Lung (tissue), 12 donors: ENCODE results near the gene ASTL. TPM values are rescaled to one million over a fixed set of nuclear protein-coding genes. Genes with fewer than 3 reads are reported as not detected.

ENCODE experiments used
- ATAC-seq: fragments of 200-7000 bp; cut with Tn5 transposase; one replicate; pipeline ENCODE4 v1.9.1; 2020; ENCODE audit warnings: moderate number of reproducible peaks; ENCODE audit not compliant: insufficient read depth, low FRiP score
- DNase-seq, 3 donors: peaks; one replicate each; pipeline ENCODE4 v3.0.0-alpha.2; 2013 to 2017
- H3K27ac ChIP-seq, 2 donors: one replicate each; pipeline ENCODE4 v1.5.1; 2013; ENCODE audit warnings: mild to moderate bottlenecking in 2 of 2, moderate library complexity in 2 of 2, control low read depth in 1 of 2, inconsistent platforms in 1 of 2, low read depth in 1 of 2, low read length in 1 of 2
- H3K27me3 ChIP-seq, 3 donors: one replicate each; pipeline ENCODE4 v1.5.1; 2013; ENCODE audit warnings: low read length in 2 of 3; ENCODE audit not compliant: control insufficient read depth in 3 of 3, insufficient read depth in 3 of 3
- H3K36me3 ChIP-seq, 4 donors: one replicate each; pipeline ENCODE4 v1.5.1; 2013; ENCODE audit warnings: low read length in 4 of 4, mild to moderate bottlenecking in 1 of 4, moderate library complexity in 1 of 4; ENCODE audit not compliant: control insufficient read depth in 4 of 4, insufficient read depth in 4 of 4
- H3K4me1 ChIP-seq, 5 donors: one replicate each; pipeline ENCODE4 v1.5.1; 2013; ENCODE audit warnings: low read length in 5 of 5, mild to moderate bottlenecking in 2 of 5, moderate library complexity in 1 of 5; ENCODE audit not compliant: control insufficient read depth in 5 of 5, insufficient read depth in 5 of 5
- H3K4me3 ChIP-seq: one replicate; pipeline ENCODE4 v1.5.1; 2013; ENCODE audit warnings: mild to moderate bottlenecking, control low read depth, moderate library complexity
- H3K9ac ChIP-seq, 2 donors: one replicate each; pipeline ENCODE4 v1.5.1; 2013; ENCODE audit warnings: low read length in 2 of 2, control low read depth in 1 of 2; ENCODE audit not compliant: insufficient read depth in 1 of 2
- H3K9me3 ChIP-seq, 4 donors: one replicate each; pipeline ENCODE4 v1.5.1; 2013; ENCODE audit warnings: low read length in 3 of 4, mild to moderate bottlenecking in 1 of 4, moderate library complexity in 1 of 4; ENCODE audit not compliant: control insufficient read depth in 4 of 4, insufficient read depth in 3 of 4
- CTCF ChIP-seq: IDR thresholded peaks from 2 replicates; pipeline ENCODE4 v1.5.1; 2012; ENCODE audit warnings: mild to moderate bottlenecking; ENCODE audit errors: control extremely low read depth, extremely low read depth
- WGBS, 2 donors: extraction: QIAGEN DNeasy Blood & Tissue Kit; methylation state at CpG; one replicate each; pipeline ENCODE4 v1.1.7; 2013; 5-methylcytosine and 5-hydroxymethylcytosine counted together
- polyA plus RNA-seq, 2 donors: library from polyadenylated mRNA; stranded (reverse); fragments of 200-250 nt; gene quantifications; one replicate each; pipeline ENCODE4 v1.2.1, GENCODE V29; 2013
- total RNA-seq, 2 donors: library from RNA; depleted of rRNA in 1 of 2; stranded (reverse); fragments of >200 nt in 1 of 2; gene quantifications; one replicate each; pipeline ENCODE4 v1.2.1, GENCODE V29; 2014 to 2021
- donor health status: control.
- donor health status: control.
- donor health status: Bipolar disorder and iron deficiency.
- donor health status: healthy.
- donor health status: DM: yes; HTN: yes; CAD: no.

The ASTL gene
- total and polyA plus RNA-seq, 4 donors = 0.14 to 0.34 TPM; not detected in 2

DNA sequence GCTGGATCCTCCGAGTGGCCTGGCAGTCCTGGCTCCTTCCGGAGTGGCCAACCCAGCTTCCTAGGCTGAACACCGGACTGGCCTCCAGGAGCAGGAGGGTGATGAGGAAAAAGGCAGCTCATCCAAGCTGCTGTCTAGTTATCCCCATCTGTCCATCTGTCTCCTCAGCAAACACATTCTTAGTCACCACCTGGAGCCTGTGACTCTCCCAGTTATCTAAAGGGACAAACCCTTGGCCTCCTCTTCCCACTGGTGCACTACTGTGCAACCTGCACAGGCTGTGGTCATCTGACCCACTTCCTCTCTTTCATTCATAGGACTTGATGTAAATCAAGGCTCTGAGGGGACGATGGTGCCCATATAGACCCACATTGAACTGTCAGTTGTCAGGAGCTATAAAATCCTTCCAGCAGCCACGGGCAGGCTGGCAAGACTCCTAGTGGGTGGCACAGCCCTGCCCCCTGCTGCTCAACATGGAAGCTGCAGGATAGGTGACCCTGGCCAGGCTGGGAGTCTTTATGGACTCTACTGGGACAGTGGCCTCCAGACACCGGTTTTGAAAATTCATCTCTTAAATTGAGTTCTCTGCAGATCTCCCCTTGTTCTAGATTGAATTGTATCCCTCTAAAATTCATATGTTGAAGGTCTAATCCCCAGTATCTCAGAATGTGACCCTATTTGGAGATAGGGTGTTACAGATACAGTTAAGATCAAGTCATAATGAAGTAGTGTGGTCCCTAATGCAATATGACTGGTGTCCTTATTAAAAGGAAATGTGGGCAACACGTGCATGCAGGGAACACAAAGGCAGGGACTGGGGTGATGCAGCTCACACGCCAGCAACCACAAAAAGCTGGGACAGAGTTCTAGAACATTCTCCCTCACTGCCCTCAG, 36.2 kb upstream of the ASTL start:
- Histone ChIP-seq H3K27me3 (no peaks in the 10 kb centered on the region), H3K9me3 (peaks cover 0 to 3% (median 1%) of the 10 kb centered on the region in 4 donors), H3K9ac (no peak overlapping the region), H3K27ac (no peak overlapping the region), H3K36me3 (no peaks in the 10 kb centered on the region), H3K4me3 (no peak overlapping the region), H3K4me1 (peaks cover 0 to 5% (median 0%) of the 10 kb centered on the region in 5 donors)
- peak; percentile 87 for TF ChIP-seq CTCF
- DNase-seq = peak; percentile 64 to 72 (median 65)
- peak; percentile 86 for ATAC-seq
- 50 to 51% methylated on average over 8 of the region's 8 CpGs for WGBS, 2 donors

- 93 to 95% methylated on average over 15 of the region's 15 CpGs for WGBS, 2 donors
Observed at GRCh38 chr2:96171831-96172230, 33.5 kb upstream of the ASTL start.

GRCh38 chr2:96170626-96171025, 32.3 kb upstream of the ASTL start:
- Histone ChIP-seq H3K27ac (no peak overlapping the region), H3K36me3 (no peaks in the 10 kb centered on the region), H3K9ac (no peak overlapping the region), H3K4me1 (no peaks in the 10 kb centered on the region), H3K9me3 (peaks cover 0 to 3% (median 1%) of the 10 kb centered on the region in 4 donors), H3K27me3 (no peaks in the 10 kb centered on the region), H3K4me3 (no peak overlapping the region)
- no peak for ATAC-seq
- no peak for DNase-seq
- no peak for TF ChIP-seq CTCF
- WGBS, 2 donors = 94 to 96% methylated on average over 3 of the region's 3 CpGs

More at GRCh38 chr2:96171831-96172230, 33.5 kb upstream of the ASTL start:
- ATAC-seq (no peak), DNase-seq (no peak)
- H3K36me3 ChIP-seq = no peaks in the 10 kb centered on the region
- no peaks in the 10 kb centered on the region for H3K27me3 ChIP-seq
- H3K27ac ChIP-seq = no peak overlapping the region
- H3K9ac ChIP-seq = no peak overlapping the region
- TF ChIP-seq CTCF = no peak
- H3K9me3 ChIP-seq = peaks cover 0 to 3% (median 1%) of the 10 kb centered on the region in 4 donors
- H3K4me1 ChIP-seq = peaks cover 0 to 3% (median 0%) of the 10 kb centered on the region in 5 donors
- no peak overlapping the region for H3K4me3 ChIP-seq
